Smooth muscle cell (in vitro differentiated cells): ENCODE measurements around the gene LY6G6F. TPM values are rescaled to one million over a fixed set of nuclear protein-coding genes. Genes with fewer than 3 reads are reported as not detected.

Source experiments
- DNase-seq: peaks from one replicate; lab custom pipeline; 2025; ENCODE audit not compliant: unreplicated experiment; lab: John Stamatoyannopoulos, UW
- H2AFZ ChIP-seq: fragments of 200-600 bp; sonication (generic); 2 replicates; pipeline ENCODE4 v1.6.0; 2016; ENCODE audit warnings: antibody characterized with exemption, low read depth, mild to moderate bottlenecking
- H3F3A ChIP-seq: fragments of 200-600 bp; sonication (generic); 2 replicates; pipeline ENCODE4 v1.6.0; 2017; ENCODE audit warnings: antibody characterized with exemption, low read depth
- H3K27ac ChIP-seq: fragments of 200-600 bp; sonication (generic); 2 replicates; pipeline ENCODE4 v1.5.1; 2016; ENCODE audit warnings: low read depth, mild to moderate bottlenecking
- H3K27me3 ChIP-seq: fragments of 200-600 bp; sonication (generic); 2 replicates; pipeline ENCODE4 v1.6.1; 2016; ENCODE audit warnings: low read depth, mild to moderate bottlenecking
- H3K36me3 ChIP-seq: fragments of 200-600 bp; sonication (generic); 2 replicates; pipeline ENCODE4 v1.5.1; 2016; ENCODE audit warnings: low read depth
- H3K4me1 ChIP-seq: fragments of 200-600 bp; sonication (generic); 2 replicates; pipeline ENCODE4 v1.5.1; 2016; ENCODE audit warnings: low read depth
- H3K4me2 ChIP-seq: fragments of 200-600 bp; sonication (generic); 2 replicates; pipeline ENCODE4 v1.6.0; 2016; ENCODE audit warnings: mild to moderate bottlenecking
- H3K4me3 ChIP-seq: fragments of 200-600 bp; sonication (generic); 2 replicates; pipeline ENCODE4 v1.5.1; 2016; ENCODE audit warnings: mild to moderate bottlenecking
- H3K79me2 ChIP-seq: fragments of 200-600 bp; sonication (generic); 2 replicates; pipeline ENCODE4 v1.6.0; 2016; ENCODE audit warnings: low read depth, mild to moderate bottlenecking
- H3K9ac ChIP-seq: fragments of 200-600 bp; sonication (generic); 2 replicates; pipeline ENCODE4 v1.6.0; 2016; ENCODE audit warnings: low read depth
- H3K9me3 ChIP-seq: fragments of 200-600 bp; sonication (generic); replicated peaks from 2 replicates; pipeline ENCODE4 v1.5.1; 2016; ENCODE audit warnings: low read depth
- H4K20me1 ChIP-seq: fragments of 200-600 bp; sonication (generic); 2 replicates; pipeline ENCODE4 v1.6.0; 2016; ENCODE audit warnings: low read depth
- WGBS: methylation state at CpG from one replicate; pipeline ENCODE4 v1.1.7; 2016; ENCODE audit warnings: low lambda C conversion rate; 5-methylcytosine and 5-hydroxymethylcytosine counted together
- polyA plus RNA-seq: library from polyadenylated mRNA; unstranded; fragments of >200 nt; fragmentation: Nextera tagmentation; extraction: Ambion mirVana; gene quantifications from 2 replicates; pipeline ENCODE4 v1.2.1, GENCODE V29; 2016
- total RNA-seq: library from RNA; depleted of rRNA; stranded (reverse); fragments of >200 nt; gene quantifications from 2 replicates; pipeline ENCODE4 v1.2.3, GENCODE V29; 2014
- TF ChIP-seq, protein P1 (sequence below): fragments of 200-600 bp; sonication (generic); IDR thresholded peaks from 2 replicates; pipeline ENCODE4 v1.5.1; 2017; ENCODE audit warnings: borderline replicate concordance, mild to moderate bottlenecking, antibody characterized with exemption; ENCODE audit not compliant: insufficient read depth, poor library complexity, severe bottlenecking

The LY6G6F gene
- total and polyA plus RNA-seq, 2 experiments from 2014 or later, result not detected

GRCh38 chr6:31728767-31729514 is 22.3 kb downstream of the LY6G6F start, which contains the start of gene DDAH2:
DDAH2 (minus strand) TSS chr6:31729299; CDS start chr6:31729161, 138 bp downstream.
- DNase-seq, result no peak
- TF ChIP-seq, protein P1, sequence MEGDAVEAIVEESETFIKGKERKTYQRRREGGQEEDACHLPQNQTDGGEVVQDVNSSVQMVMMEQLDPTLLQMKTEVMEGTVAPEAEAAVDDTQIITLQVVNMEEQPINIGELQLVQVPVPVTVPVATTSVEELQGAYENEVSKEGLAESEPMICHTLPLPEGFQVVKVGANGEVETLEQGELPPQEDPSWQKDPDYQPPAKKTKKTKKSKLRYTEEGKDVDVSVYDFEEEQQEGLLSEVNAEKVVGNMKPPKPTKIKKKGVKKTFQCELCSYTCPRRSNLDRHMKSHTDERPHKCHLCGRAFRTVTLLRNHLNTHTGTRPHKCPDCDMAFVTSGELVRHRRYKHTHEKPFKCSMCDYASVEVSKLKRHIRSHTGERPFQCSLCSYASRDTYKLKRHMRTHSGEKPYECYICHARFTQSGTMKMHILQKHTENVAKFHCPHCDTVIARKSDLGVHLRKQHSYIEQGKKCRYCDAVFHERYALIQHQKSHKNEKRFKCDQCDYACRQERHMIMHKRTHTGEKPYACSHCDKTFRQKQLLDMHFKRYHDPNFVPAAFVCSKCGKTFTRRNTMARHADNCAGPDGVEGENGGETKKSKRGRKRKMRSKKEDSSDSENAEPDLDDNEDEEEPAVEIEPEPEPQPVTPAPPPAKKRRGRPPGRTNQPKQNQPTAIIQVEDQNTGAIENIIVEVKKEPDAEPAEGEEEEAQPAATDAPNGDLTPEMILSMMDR, result no peak
- peaks cover 45% of the 10 kb centered on the region for H4K20me1 ChIP-seq
- H3K4me3 ChIP-seq, result peak within 1 kb of the TSS; percentile 89
- 43% methylated on average over 35 of the region's 36 CpGs for WGBS
- H3K9me3 ChIP-seq, result no peaks in the 10 kb centered on the region
- H3K27me3 ChIP-seq, result no peaks in the 10 kb centered on the region
- H3K4me1 ChIP-seq, result peaks cover 14% of the 10 kb centered on the region
- H2AFZ ChIP-seq, result no peak within 1 kb of the TSS
- H3K27ac ChIP-seq, result peak within 1 kb of the TSS; percentile 79
- peaks cover 24% of the 10 kb centered on the region for H3K79me2 ChIP-seq
- peaks cover 44% of the 10 kb centered on the region for H3F3A ChIP-seq
- no peaks in the 10 kb centered on the region for H3K36me3 ChIP-seq
- H3K4me2 ChIP-seq, result peak within 1 kb of the TSS; percentile 95
- H3K9ac ChIP-seq, result peak within 1 kb of the TSS; percentile 48

- H3K9me3 ChIP-seq, result no peaks in the 10 kb centered on the region
- H3K4me2 ChIP-seq, result peak overlapping the region; percentile 95
- H3F3A ChIP-seq, result peaks cover 50% of the 10 kb centered on the region
- no peaks in the 10 kb centered on the region for H3K27me3 ChIP-seq
- DNase-seq, result peak; percentile 87
- TF ChIP-seq, protein P1, result peak; percentile 66
- peaks cover 51% of the 10 kb centered on the region for H4K20me1 ChIP-seq
- no peak overlapping the region for H2AFZ ChIP-seq
- peak overlapping the region; percentile 48 for H3K9ac ChIP-seq
- peak overlapping the region; percentile 89 for H3K4me3 ChIP-seq
- no peaks in the 10 kb centered on the region for H3K36me3 ChIP-seq
- H3K27ac ChIP-seq, result peak overlapping the region; percentile 79
- peaks cover 20% of the 10 kb centered on the region for H3K4me1 ChIP-seq
- 1% methylated on average over 22 of the region's 29 CpGs for WGBS
- H3K79me2 ChIP-seq, result peaks cover 30% of the 10 kb centered on the region
Measured at GRCh38 chr6:31729515-31729978, 22.9 kb downstream of the LY6G6F start.

- DNase-seq, result peak; percentile 85
- Histone ChIP-seq H3K27ac (peak overlapping the region; percentile 79), H4K20me1 (peaks cover 56% of the 10 kb centered on the region), H3F3A (peaks cover 55% of the 10 kb centered on the region), H3K4me2 (peak overlapping the region; percentile 95), H3K4me3 (peak overlapping the region; percentile 89), H3K27me3 (no peaks in the 10 kb centered on the region), H2AFZ (no peak overlapping the region), H3K4me1 (peaks cover 20% of the 10 kb centered on the region), H3K9me3 (no peaks in the 10 kb centered on the region), H3K79me2 (peaks cover 36% of the 10 kb centered on the region), H3K9ac (peak overlapping the region; percentile 48), H3K36me3 (no peaks in the 10 kb centered on the region)
- WGBS, result 3% methylated on average over 42 of the region's 46 CpGs
- TF ChIP-seq, protein P1, result no peak
Measured at GRCh38 chr6:31729979-31730630, 23.4 kb downstream of the LY6G6F start.
